Upper lobe of left lung (tissue), 4 donors: ENCODE results near the gene BTG2.

Experiments
- POLR2A ChIP-seq, 4 donors: fragments of 450-650 bp; IDR thresholded peaks; one replicate each; pipeline ENCODE4 v1.5.1; 2016 to 2017; ENCODE audit warnings: antibody characterized with exemption in 4 of 4, mild to moderate bottlenecking in 2 of 4
- TF ChIP-seq, protein P1 (sequence below), 6 experiments: fragments of 450-650 bp in 4 of 6; fragments of 200-600 bp in 2 of 6; sonication (generic) in 2 of 6; IDR thresholded peaks; one replicate each; pipeline ENCODE4 v1.5.1; 2016 to 2019; ENCODE audit warnings: antibody characterized with exemption in 6 of 6

DNA sequence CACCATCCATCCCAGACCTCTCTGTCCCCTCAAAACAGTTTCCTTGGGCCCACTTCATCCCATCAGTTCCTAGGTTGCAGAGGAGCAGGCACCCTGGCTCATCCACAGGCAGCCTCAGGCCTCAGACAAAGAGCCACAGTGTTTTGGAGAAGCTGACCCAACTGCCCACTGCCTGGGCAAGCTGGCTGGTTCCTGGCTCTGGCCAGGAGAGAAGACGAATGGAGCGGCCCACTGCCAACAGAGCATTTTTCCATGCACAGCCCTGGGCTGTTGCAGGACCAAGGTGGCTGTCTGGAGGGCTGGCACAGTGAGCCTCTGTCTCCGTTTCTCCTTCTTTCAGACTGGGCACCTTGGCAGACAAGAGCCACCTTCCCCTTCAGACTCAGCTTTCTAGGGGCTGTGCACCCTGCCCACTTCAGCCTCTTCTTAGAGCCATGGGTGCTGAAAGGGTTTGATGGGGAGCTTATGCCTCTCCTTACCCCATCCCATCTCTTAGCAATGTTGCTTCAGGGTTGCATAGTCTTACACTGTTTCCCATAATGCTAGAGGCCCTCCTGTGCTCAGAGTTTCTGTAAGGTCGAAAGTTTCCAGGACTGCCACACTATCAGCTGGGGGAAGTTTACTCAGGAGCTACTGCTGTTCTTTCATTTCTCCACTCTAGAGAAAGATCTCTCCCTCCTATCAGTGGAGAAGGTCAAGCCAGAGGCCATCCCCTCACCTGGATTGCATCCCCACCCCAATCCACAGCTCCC, 44.6 kb downstream of the BTG2 start:
- no peak for TF ChIP-seq POLR2A (IDR thresholded peaks at IDR 0.05)
- TF ChIP-seq, protein P1, sequence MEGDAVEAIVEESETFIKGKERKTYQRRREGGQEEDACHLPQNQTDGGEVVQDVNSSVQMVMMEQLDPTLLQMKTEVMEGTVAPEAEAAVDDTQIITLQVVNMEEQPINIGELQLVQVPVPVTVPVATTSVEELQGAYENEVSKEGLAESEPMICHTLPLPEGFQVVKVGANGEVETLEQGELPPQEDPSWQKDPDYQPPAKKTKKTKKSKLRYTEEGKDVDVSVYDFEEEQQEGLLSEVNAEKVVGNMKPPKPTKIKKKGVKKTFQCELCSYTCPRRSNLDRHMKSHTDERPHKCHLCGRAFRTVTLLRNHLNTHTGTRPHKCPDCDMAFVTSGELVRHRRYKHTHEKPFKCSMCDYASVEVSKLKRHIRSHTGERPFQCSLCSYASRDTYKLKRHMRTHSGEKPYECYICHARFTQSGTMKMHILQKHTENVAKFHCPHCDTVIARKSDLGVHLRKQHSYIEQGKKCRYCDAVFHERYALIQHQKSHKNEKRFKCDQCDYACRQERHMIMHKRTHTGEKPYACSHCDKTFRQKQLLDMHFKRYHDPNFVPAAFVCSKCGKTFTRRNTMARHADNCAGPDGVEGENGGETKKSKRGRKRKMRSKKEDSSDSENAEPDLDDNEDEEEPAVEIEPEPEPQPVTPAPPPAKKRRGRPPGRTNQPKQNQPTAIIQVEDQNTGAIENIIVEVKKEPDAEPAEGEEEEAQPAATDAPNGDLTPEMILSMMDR (IDR thresholded peaks at IDR 0.05), result no peak
